Left kidney (tissue), 2 donors: ENCODE results near the gene TTLL11. TPM values are rescaled to one million over a fixed set of nuclear protein-coding genes. Genes with fewer than 3 reads are reported as not detected.
"Not testable (repeated sequence)": the region's sequence is repeated elsewhere in the genome, so short reads cannot be mapped to it uniquely, and the experiment has no call there.

Experiments
- DNase-seq: peaks from one replicate; pipeline ENCODE4 v3.0.0-alpha.2; 2013
- polyA plus RNA-seq: library from polyadenylated mRNA; unstranded; fragments of 120-200 nt; gene quantifications from one replicate; pipeline ENCODE4 v1.2.1, GENCODE V29; 2013; ENCODE audit not compliant: insufficient read length

Gene TTLL11
- polyA plus RNA-seq, 1 donor: 7.7 TPM

- DNase-seq: no peak
These were observed 84.5 kb downstream of the TTLL11 start for GRCh38 chr9:122008559-122008958.

DNA sequence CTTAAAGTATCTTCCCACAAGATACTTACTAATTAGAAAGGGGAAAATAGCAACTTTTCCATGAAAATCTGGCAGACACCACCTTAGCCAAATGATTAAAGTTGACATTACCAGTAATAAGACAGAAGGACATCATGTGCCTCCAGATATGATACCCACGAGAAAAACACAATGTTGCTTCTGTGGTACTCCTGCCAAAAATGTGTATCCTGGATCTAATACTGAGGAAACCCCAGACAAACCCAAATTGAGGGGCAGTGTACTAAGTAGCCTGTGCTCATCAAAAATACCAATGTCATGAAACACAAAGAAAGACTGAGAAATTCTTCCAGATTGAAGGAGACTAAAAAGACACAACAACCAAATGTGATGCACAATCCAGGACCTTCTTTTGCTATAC, 85.3 kb downstream of the TTLL11 start:
- no peak for DNase-seq

- no peak for DNase-seq
These were observed 87.5 kb downstream of the TTLL11 start for GRCh38 chr9:122005597-122005996.

DNA sequence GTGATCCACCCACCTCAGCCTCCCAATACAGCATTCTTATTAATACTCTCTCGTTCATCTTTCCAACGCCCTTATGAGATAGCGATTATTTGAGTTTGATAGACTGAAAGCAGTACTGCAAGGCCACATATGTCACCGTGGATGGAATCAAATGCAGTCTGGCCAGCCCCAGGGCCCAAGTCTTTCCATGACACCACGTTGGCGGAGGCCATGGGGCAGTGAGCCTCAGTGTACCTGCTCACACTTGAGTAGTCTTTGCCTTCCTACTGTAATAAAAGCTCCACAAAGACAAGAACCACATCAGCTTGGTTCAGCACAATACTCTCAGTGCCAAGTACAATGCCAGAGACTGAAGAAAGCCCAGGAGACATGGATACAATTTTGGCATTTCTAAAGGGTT, 88.5 kb downstream of the TTLL11 start:
- DNase-seq: no peak

GRCh38 chr9:122001491-122002201, 91.5 kb downstream of the TTLL11 start:
- DNase-seq: no peak

DNA sequence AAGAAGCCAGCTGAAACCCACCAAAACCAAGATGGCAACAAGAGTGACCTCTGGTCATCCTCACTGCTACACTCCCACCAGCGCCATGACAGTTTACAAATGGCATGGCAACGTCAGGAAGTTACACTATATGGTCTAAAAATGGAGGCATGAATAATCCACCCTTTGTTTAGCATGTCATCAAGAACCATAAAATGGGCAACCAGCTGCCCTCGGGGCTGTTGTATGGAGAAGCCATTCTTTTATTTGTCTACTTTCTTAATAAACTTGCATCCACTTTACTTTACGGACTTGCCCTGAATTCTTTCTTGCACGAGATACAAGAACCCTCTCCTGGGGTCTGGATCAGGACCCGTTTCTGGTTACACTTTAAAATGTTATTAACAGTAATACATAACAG, 92.6 kb downstream of the TTLL11 start:
- not testable (repeated sequence) for DNase-seq

DNA sequence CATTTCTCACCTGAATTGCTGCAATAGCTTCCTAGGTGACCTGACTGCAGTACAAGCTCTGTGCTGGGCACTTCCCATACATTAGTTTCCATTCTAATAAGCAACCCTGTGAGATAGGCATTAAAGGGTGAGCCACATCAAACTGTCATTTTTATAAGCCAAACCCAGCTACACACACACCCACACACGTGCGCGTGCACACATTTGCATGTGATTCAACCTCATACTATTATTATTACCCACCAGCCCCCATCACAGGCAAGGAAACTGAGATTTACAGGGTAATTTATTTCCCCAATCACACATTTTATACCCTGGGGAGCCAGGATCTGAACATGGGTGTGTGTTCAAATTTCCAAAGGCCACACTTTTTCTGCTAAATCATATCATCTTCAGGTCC, 93.6 kb downstream of the TTLL11 start:
- no peak for DNase-seq

GRCh38 chr9:121998513-121999049, 94.5 kb downstream of the TTLL11 start:
- no peak for DNase-seq

GRCh38 chr9:121997791-121998190, 95.3 kb downstream of the TTLL11 start:
- no peak for DNase-seq

DNA sequence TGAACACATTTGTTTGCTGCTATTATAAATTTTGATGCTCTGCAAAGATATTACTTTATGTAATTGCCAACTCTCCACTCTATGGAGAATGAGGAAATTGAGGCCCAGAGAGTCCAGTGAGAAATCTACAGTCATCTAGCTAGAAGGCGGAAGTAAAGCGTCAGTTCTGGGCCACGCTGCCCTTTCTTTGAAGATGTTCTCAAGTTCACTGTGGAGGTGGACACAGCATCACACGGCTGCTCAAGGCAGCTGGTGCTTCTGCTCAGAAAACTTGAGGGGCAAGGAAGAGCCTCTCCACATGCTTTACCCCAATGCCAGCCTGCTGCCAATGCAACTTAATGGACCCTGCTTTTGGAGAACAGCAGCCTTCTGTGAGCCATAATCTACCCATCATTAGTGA, 96.3 kb downstream of the TTLL11 start:
- no peak for DNase-seq

DNA sequence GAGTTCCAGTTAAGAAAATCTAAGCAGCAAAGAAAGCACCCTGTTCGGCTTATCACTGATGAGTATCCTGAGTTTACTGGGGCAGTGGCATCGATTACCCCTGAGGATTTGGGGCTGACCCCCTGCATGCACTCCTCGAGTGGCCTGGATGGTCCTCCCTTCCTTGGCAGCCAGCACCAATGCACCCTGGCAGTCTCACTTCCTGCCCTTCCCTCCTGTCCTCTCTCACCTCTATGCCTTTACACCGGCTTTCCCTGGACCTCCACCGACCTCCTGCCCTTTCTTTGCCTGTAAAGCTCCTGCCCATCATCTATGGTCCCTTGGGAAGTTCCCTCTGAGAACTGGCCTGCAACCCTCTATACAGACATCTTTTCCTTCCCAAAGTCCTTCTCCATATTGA, 97.1 kb downstream of the TTLL11 start:
- DNase-seq: no peak

DNA sequence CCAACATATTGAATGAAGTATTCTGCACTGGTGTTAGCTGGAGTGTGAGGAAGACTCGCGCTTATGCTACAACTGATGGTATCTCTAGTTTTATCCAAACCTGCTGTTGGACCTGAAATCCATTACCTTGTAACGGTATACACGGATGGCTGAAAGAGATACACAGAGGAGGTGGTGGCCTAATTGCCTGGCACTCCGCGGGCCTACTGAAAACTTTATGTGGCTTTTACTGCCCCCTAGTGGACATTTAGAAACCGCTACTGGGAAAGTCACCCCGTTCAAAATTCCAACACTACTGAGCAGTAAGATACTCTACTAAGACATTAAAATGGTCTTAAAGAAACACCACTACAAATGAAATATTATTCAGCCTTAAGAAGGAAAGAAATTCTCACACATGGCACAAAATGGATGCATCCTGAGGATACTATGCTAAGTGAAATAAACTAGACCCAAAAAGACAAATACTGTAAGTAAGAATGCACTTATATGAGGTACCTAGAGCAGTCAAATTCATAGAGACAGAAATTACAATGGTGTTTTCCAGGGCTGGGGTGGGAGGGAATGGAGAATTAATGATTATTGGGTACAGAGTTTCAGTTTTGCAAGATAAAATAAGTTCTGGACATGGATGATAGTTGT, 100.4 kb downstream of the TTLL11 start:
- peak; percentile 83 for DNase-seq

GRCh38 chr9:121991307-121991661, 101.8 kb downstream of the TTLL11 start:
- DNase-seq: no peak

DNA sequence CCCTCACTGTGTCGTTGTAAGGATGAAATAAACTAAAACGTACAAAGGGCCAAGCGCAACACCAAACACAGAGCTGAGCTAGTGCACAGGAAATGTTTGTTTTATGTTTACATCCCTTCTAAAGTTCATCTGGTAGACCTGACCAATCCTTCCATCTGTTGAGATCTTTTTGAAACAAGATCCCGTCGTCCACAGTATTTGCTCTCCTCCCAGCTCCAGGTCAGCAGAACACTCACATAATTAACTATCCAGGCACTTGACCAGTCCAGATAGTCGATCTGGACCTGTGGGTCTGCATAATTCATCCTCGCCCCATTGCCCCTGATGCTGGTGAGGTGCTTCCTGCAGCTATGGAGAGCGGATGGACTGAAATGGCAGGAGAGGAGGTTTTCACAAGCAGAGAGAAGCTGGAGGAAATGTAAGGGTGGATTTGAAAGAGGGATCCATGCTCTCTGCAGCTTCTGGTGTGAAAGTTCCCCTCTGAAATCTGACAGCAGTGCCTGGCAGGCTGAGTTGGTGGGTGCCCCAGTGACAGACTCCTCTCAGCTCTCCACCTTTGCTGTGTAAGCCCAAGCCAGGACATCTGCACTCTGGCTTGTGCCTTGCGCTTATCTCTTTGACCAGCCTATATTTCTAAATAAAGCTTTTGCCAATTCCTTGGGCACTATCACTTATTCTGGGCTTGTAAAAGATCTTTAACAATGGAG, 102.4 kb downstream of the TTLL11 start:
- DNase-seq: no peak

- no peak for DNase-seq
These were observed 104.1 kb downstream of the TTLL11 start for GRCh38 chr9:121989010-121989409.

DNA sequence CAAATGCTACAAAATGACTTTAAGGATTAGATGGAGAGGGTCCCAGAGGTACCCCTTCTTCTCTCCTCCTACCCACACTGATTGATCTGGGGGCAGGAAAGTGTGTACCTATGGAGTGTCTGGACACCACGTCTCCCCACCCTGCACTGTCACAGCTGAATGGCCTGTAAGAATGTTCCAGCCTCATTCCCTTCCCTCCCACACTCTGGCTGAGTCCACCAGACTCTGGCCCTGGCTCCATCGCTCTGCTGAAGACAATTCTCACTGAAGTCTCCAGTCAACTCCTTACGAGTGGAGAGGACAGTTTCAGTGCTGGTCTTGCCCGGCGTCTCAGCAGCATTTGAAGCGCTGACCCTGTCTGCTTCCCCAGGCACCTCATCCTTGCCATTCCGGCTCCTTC, 105.8 kb downstream of the TTLL11 start:
- DNase-seq: no peak

DNA sequence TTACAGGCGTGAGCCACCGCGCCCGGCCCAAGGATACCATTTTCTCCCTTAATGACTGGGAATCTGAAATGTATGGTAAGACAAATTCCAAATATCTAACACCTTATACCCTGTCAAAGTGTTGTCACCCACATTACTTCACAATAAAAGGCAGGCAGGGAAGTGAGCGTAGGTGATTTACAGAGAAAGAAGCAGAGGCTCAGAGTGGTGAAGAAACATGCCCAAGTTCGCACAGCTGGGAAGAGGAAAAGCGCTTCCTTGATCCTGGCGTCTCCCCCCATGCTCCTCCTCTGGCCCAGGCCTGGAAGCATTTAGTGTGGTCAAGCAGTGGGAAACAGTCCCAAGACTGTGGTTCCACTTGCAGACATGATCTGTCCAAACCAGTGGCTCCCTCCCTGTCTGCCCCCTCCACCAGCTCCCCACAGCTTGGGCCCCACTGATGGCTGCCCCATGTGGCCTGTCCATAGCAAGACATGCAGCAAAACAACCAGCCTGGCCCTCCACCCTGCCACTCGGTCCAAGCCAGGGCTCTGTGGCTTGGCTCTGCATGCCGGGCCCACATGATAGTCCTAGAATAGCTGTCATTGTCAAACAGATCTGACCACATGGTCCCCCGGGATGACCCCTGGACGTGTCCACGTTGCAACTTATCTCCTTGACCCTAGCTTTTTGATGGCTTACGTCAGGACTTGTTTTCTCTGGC, 107.2 kb downstream of the TTLL11 start:
- no peak for DNase-seq

- DNase-seq: no peak
These were observed 108.2 kb downstream of the TTLL11 start for GRCh38 chr9:121984726-121985402.

- DNase-seq: no peak
These were observed 109.4 kb downstream of the TTLL11 start for GRCh38 chr9:121983736-121984135.

GRCh38 chr9:121981118-121981883, 111.8 kb downstream of the TTLL11 start:
- DNase-seq: no peak

- DNase-seq: not testable (repeated sequence)
These were observed 112.4 kb downstream of the TTLL11 start for GRCh38 chr9:121980665-121981064.
